HCT116 (cell line): Measurements from ENCODE around the gene NANOS2. TPM values are rescaled to one million over a fixed set of nuclear protein-coding genes. Genes with fewer than 3 reads are reported as not detected.

ENCODE experiments used
- ATAC-seq: fragments of 200-7000 bp; cut with Tn5 transposase; 2 replicates; pipeline ENCODE4 v1.9.1; 2020; ENCODE audit warnings: mild to moderate bottlenecking, moderate library complexity
- BruUV-seq: library from RNA; stranded (reverse); fragments of 400-500 nt; replicated peaks from 2 replicates; lab custom pipeline; 2021; lab: Mats Ljungman, UMichigan
- CTCF ChIA-PET: fragments of 300-600 bp; sonication (Branson Sonifier 250); formaldehyde crosslinking; loops from one replicate; lab custom pipeline; 2021; ENCODE audit warnings: antibody characterized with exemption; lab: Charles Lee
- POLR2A ChIA-PET: fragments of 300-600, 350-600 bp; sonication (Branson Sonifier 250); formaldehyde crosslinking; loops from one replicate; lab custom pipeline; 2021; ENCODE audit warnings: antibody characterized with exemption; lab: Charles Lee
- RAD21 ChIA-PET, 2 experiments: fragments of 300-600 bp; sonication (Branson Sonifier 250); formaldehyde crosslinking; loops; one replicate each; lab custom pipeline; 2023; ENCODE audit warnings: low total read pairs in 2 of 2; ENCODE audit not compliant: uncharacterized antibody in 2 of 2, unreplicated experiment in 2 of 2, low non-redundant PET in 1 of 2; lab: Charles Lee
- DNase-seq: peaks from one replicate; pipeline ENCODE4 v3.0.0-alpha.2; 2010; ENCODE audit warnings: low read depth, low spot score
- H2AFZ ChIP-seq: fragments of 200-600 bp; shearing (Covaris generic), sonication (generic); 2 replicates; pipeline ENCODE4 v1.6.1; 2017; ENCODE audit warnings: low read depth, mixed run types, mixed read lengths, antibody characterized with exemption, low read length; ENCODE audit not compliant: poor library complexity, severe bottlenecking
- H3K27ac ChIP-seq: 2 replicates; pipeline ENCODE4 v1.5.1; 2012; ENCODE audit warnings: low read depth, low read length
- H3K27me3 ChIP-seq: fragments of 200-600 bp; sonication (generic); 2 replicates; pipeline ENCODE4 v1.6.1; 2016; ENCODE audit warnings: mixed run types, low read length, mixed read lengths; ENCODE audit not compliant: insufficient read depth
- H3K36me3 ChIP-seq, 2 experiments: fragments of 200-500 bp in 1 of 2; fragments of 200-600 bp in 1 of 2; sonication (Bioruptor generic) in 1 of 2; sonication (generic) in 1 of 2; 2 replicates each; pipeline versions ENCODE4 v1.5.1 to v1.6.1; 2014 to 2016; ENCODE audit warnings: low read length in 2 of 2, inconsistent platforms in 1 of 2, mixed read lengths in 1 of 2, mixed run types in 1 of 2; ENCODE audit not compliant: insufficient read depth in 2 of 2, control insufficient read depth in 1 of 2
- H3K4me1 ChIP-seq, 2 experiments: fragments of 200-600 bp in 1 of 2; sonication (generic) in 1 of 2; 2 replicates each; pipeline versions ENCODE4 v1.5.1 to v1.6.1; 2012 to 2017; ENCODE audit warnings: low read length in 2 of 2, inconsistent platforms in 1 of 2, mild to moderate bottlenecking in 1 of 2, mixed read lengths in 1 of 2, mixed run types in 1 of 2, moderate library complexity in 1 of 2; ENCODE audit not compliant: insufficient read depth in 2 of 2, control insufficient read depth in 1 of 2
- H3K4me2 ChIP-seq: fragments of 200-600 bp; sonication (generic); 2 replicates; pipeline ENCODE4 v1.6.1; 2017; ENCODE audit warnings: mixed run types, low read length, mixed read lengths
- H3K4me3 ChIP-seq, 2 experiments: fragments of 200-600 bp in 1 of 2; sonication (generic) in 1 of 2; replicated peaks in 1 of 2; 2 replicates each; pipeline ENCODE4 v1.5.1; 2011 to 2016; ENCODE audit warnings: low read length in 2 of 2, control low read depth in 1 of 2, low read depth in 1 of 2, mild to moderate bottlenecking in 1 of 2, mixed read lengths in 1 of 2, mixed run types in 1 of 2
- H3K79me2 ChIP-seq: fragments of 200-600 bp; sonication (generic); 2 replicates; pipeline ENCODE4 v1.6.1; 2017; ENCODE audit warnings: mild to moderate bottlenecking, mixed run types, low read length, moderate library complexity, mixed read lengths; ENCODE audit not compliant: insufficient read depth
- H3K9ac ChIP-seq: fragments of 200-600 bp; sonication (generic); 2 replicates; pipeline ENCODE4 v1.6.1; 2016; ENCODE audit warnings: low read length, mixed read lengths
- H3K9me2 ChIP-seq: fragments of 200-600 bp; sonication (generic), shearing (Covaris generic); 2 replicates; pipeline ENCODE4 v1.6.1; 2017; ENCODE audit warnings: mixed run types, mild to moderate bottlenecking, moderate library complexity; ENCODE audit not compliant: insufficient read depth
- H3K9me3 ChIP-seq, 2 experiments: fragments of 200-500 bp in 1 of 2; fragments of 200-600 bp in 1 of 2; sonication (Bioruptor generic) in 1 of 2; sonication (generic) in 1 of 2; 2 replicates each; pipeline ENCODE4 v1.6.1; 2014 to 2017; ENCODE audit warnings: low read length in 2 of 2, mixed read lengths in 2 of 2, inconsistent platforms in 1 of 2, low read depth in 1 of 2, mild to moderate bottlenecking in 1 of 2, mixed run types in 1 of 2, moderate library complexity in 1 of 2; ENCODE audit not compliant: control insufficient read depth in 1 of 2, insufficient read depth in 1 of 2
- H4K20me1 ChIP-seq: fragments of 200-600 bp; sonication (generic), shearing (Covaris generic); 2 replicates; pipeline ENCODE4 v1.6.1; 2017; ENCODE audit warnings: mixed run types, mild to moderate bottlenecking, moderate library complexity; ENCODE audit not compliant: insufficient read depth
- EGR1 ChIP-seq: IDR thresholded peaks from 2 replicates; pipeline ENCODE4 v1.6.1; 2012; ENCODE audit warnings: low read depth
- EZH2 ChIP-seq: fragments of 200-600 bp; sonication (generic); IDR thresholded peaks from 2 replicates; pipeline ENCODE4 v1.6.1; 2017; ENCODE audit warnings: antibody characterized with exemption, mixed run types
- FOSL1 ChIP-seq: IDR thresholded peaks from 2 replicates; pipeline ENCODE4 v1.6.1; 2012; ENCODE audit warnings: low read depth
- JUND ChIP-seq: IDR thresholded peaks from 2 replicates; pipeline ENCODE4 v1.6.1; 2012
- POLR2A ChIP-seq: IDR thresholded peaks from 2 replicates; pipeline ENCODE4 v1.7.0; 2011; ENCODE audit warnings: borderline replicate concordance; ENCODE audit not compliant: insufficient read depth, insufficient read length; ENCODE audit errors: extremely low read depth
- REST ChIP-seq: IDR thresholded peaks from 2 replicates; pipeline ENCODE4 v1.6.1; 2012; ENCODE audit warnings: low read depth
- SIN3A ChIP-seq: IDR thresholded peaks from 2 replicates; pipeline ENCODE4 v1.6.1; 2012; ENCODE audit warnings: low read depth
- SRF ChIP-seq: IDR thresholded peaks from 2 replicates; pipeline ENCODE4 v1.6.1; 2012; ENCODE audit warnings: low read depth
- YY1 ChIP-seq: IDR thresholded peaks from 2 replicates; pipeline ENCODE4 v1.6.1; 2011; ENCODE audit warnings: low read length, low read depth, moderate library complexity, mild to moderate bottlenecking; ENCODE audit not compliant: insufficient replicate concordance; ENCODE audit errors: extremely low read depth
- ZFX ChIP-seq: fragments of 450-650 bp; IDR thresholded peaks from 2 replicates; pipeline ENCODE4 v1.6.1; 2017
- ZNF274 ChIP-seq: fragments of 200-500 bp; sonication (Bioruptor generic); IDR thresholded peaks from 2 replicates; pipeline ENCODE4 v1.6.1; 2014; ENCODE audit warnings: mild to moderate bottlenecking, low read depth, low read length, inconsistent platforms
- intact Hi-C: fragments of 100-400 bp; cut with micrococcal nuclease; formaldehyde crosslinking; loops from 2 replicates; pipeline ENCODE4 v1.10.0; 2022
- total RNA-seq: library from RNA; stranded (reverse); gene quantifications from one replicate; pipeline ENCODE4 v1.2.1, GENCODE V29; 2021; ENCODE audit not compliant: unreplicated experiment

Gene NANOS2
- total RNA-seq, 1 experiment from 2014 or later, result not detected

GRCh38 chr19:45881082-45881908 is 33.3 kb downstream of the NANOS2 start:
- Histone ChIP-seq H4K20me1 (no peaks in the 10 kb centered on the region), H3K27me3 (no peaks in the 10 kb centered on the region), H3K9me2 (no peaks in the 10 kb centered on the region), H3K27ac (peak overlapping the region; percentile 68; the same call in 1 of the 2 replicates), H3K79me2 (peaks cover 15% of the 10 kb centered on the region), H3K4me1 (peaks cover 27 to 56% of the 10 kb centered on the region in 2 experiments), H2AFZ (no peak overlapping the region), H3K4me3 (no peak overlapping the region), H3K4me2 (peak overlapping the region; percentile 96), H3K9ac (0 out of 2 replicates have a peak overlapping the region, but pooled peaks have one; percentile 57), H3K9me3 (no peaks in the 10 kb centered on the region), H3K36me3 (no peaks in the 10 kb centered on the region)
- intact Hi-C loops, result no loop called here
- BruUV-seq, result no TSS peak
- ATAC-seq, result no peak
- no peak for DNase-seq
- POLR2A ChIA-PET, result interaction anchor here (3.3 kb wide), 1 partner anchor 17 kb away, joined by 24 read pairs; the partner anchor contains the start of genes FOXA3 and SYMPK
- RAD21 ChIA-PET, result interaction anchor here in 1 of 2 experiments (0.8 to 1.3 kb wide), 2 partner anchors 17 to 18 kb away, joined by 4 read pairs; partner anchors contain the start of genes FOXA3 and SYMPK
- TF ChIP-seq FOSL1 (no peak), EGR1 (no peak), POLR2A (no peak), ZFX (no peak), REST (no peak), JUND (no peak), ZNF274 (no peak), SRF (no peak), EZH2 (no peak), YY1 (no peak), SIN3A (no peak)
- CTCF ChIA-PET, result interaction anchor here (1.0 to 5.0 kb wide), 4 partner anchors 17 to 195 kb away, joined by 3 to 45 read pairs (median 11); partner anchors contain the start of genes FOXA3 and SYMPK
